Measurements from ENCODE around the gene BTBD3.

Gene BTBD3

DNA sequence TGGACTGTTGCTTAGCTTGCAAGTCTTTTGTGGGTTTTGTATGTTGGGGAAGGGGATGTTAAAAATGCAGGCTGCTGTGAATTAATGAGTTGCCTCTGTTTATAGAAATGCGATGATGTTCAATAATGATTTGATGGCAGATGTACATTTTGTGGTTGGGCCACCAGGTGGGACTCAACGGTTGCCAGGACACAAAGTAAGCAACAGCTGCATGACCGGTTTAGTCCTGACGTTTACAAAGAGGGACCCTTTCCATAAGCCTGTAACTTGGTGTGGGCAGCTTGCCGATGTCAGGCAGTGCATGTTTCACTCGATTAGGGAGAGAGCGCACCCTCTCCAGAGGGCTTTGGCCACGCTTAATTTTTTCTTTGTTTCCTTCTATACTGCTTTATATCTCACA is 1.3 kb downstream of the BTBD3 start:
- DNase-seq = no peak

DNA sequence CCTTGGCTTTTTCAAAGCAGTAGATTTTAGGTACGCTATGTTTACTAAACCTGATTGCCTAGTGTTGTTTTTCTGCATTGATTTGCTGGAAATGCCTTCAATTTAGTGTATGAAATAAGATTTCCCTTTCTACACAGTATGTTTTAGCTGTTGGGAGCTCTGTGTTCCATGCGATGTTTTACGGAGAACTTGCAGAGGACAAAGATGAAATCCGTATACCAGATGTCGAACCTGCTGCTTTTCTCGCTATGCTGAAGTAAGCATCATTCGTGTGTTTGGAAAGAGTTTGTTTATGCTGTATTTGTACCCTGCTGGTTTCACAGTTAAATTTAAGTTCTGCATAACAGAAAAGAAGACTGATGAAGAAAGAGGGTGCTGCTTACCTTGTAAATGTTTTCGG is 1.9 kb downstream of the BTBD3 start:
- DNase-seq = no peak

DNA sequence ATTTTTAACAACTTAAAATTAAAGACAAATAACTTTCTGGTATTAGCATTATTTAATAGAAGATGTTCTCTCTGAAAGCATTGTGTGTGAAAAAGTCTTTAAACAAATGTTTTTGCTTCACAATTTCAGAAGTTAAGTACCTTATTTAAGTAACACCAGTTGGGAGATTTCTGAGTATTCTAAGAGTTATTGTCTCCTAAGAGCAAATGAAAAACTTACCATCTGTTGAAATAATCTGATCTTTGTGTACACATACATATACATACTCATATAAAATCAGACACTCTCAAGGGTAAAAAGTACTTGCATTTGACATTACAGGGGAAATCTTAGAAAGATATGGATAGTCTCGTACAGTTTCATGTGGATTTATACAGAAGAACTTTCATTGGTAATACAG is 2.4 kb downstream of the BTBD3 start:
- no peak for DNase-seq

DNA sequence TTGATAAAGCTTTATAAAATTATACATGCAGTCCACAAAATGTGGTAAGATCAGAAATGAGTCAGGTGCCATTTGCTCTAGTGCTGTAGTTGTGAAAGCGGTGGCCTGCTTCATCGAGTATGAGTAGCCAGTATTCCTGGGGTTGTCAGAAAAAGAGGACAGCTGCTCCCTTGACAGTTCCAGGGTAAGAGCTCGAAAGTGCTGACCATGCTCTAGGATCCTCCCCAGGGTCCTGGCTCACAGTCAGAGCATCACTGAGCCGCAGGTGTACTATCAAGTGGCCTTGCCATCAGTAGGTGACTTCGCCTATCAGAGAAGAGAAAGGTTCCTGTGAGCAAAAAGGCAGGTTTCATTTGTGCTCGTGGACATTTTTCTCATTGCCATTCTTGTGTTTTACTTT is 3.6 kb downstream of the BTBD3 start:
- DNase-seq = no peak

DNA sequence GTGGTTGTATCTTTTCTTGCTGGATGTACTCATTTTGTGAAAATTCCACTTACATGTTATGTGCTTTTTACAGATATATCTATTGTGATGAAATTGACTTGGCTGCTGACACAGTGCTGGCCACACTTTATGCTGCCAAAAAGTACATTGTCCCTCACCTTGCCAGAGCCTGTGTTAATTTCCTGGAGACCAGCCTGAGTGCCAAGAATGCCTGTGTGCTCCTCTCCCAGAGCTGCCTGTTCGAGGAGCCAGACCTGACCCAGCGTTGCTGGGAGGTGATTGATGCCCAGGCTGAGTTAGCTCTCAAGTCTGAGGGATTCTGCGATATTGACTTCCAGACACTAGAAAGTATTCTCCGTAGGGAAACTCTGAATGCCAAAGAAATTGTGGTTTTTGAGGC is 4.9 kb downstream of the BTBD3 start:
- no peak for DNase-seq

DNA sequence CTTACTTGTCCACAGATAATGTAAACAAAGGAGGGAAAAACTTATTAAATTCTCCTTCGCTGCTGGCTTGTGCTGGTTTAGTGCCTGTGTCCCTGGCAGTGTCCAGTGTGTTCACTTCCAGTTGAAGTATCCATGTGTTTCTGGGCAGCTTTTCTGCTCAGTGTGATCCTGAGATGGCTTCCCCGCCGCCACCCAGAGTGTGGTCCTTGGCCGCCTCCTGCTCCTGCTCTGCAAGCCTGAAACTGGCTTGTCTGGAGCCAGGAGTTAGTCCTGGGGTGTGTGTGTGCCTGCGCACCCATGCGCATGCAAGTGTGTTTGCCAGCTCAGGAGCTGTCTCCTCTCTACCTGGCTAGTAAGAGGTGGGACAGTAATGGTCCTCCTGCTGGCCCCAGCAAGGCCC is 7.2 kb downstream of the BTBD3 start:
- DNase-seq = no peak

DNA sequence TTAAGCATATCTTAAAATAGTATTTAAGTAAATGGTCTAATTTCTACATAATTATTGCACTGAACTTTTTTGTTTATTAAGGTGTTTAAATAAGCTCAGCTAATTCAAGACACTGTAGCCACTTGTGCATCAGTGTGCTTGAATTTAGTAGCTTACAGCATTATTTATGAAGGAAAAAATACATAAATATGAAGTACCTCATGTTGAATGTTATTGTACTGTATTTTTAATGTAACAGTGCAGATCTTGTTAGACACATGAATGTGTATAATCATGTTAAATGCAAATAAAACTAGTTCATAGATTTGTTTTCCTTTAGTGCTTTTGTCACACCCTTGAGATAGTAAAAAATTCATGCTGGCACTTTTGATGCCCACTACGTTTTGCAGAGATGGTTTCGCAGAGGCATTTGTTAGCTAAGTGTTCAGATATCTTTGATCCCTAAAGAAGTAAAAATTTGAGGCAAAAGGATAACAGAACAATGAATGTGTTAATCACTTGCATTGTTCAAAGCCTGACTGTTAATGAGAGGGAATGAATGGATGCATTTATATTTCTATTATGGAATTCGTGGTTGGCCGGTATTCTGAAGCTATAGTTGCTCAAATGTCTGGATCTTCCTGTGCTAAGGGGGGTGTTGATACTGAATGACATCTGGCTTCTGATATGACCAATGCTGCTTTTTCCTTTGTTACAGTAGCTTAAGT is 8.8 kb downstream of the BTBD3 start:
- DNase-seq = no peak

DNA sequence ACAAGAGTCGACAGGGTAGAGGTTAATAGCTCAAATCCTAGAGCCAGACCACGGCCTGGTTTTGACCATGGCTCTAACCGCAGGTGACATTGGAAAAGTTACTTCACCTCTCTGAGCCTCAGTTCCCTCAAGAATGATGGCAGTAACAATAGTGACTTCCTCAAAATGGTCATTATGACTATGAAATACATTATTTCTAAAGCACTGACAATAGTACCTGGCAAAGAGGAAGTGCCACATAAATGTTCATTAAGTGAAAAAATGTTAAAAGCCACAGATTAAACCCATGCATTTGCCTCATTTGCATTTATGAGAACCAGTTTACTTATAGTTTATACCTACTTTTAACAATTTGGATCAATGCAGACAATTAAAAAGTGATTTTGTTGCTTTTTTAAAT is 12.3 kb downstream of the BTBD3 start:
- DNase-seq = no peak

DNA sequence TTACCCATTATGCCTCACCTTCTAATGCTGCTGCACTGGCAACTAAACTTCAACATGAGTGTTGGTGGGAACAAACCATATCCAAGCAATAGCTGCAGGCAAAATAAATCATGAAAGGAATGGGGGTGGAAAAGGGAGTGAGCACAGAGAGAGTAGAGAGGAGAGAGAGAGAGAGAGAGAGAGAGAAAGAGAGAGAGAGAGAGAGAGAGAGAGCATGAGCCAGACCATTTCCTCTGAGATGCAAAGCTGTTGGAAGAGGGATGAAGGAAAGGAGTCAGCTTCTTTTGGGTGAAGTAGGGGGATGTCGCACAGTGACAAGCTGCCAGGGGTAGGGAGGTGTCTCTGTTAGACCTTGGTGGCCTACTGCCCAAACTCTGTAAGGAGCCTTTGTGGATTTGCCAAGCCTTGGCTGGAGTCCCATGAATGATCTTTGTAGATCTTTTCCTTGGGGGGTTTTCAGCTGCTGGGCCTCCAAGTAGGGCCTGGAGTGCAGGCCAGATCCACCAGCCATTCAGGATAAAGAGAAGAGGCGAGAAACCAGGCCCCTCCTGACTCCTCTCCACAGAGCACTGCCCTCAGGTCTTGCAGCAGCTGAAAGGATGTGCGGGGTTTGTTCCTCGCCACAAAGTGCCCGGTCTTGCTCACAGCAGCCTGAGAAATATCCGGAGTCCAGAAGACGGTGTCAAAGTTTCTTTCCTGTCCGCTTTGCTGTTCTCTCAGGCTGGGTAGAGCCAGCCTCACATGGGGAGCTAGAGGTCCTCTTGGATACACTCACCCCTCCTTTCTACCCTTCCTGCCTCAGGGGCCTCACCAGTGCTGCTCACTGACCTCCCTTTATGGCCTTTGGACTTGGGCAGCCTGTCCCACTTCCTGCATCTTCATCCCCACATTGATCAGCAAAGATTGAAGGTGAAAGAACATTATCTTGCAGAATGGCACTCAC is 17.8 kb downstream of the BTBD3 start:
- no peak for DNase-seq

DNA sequence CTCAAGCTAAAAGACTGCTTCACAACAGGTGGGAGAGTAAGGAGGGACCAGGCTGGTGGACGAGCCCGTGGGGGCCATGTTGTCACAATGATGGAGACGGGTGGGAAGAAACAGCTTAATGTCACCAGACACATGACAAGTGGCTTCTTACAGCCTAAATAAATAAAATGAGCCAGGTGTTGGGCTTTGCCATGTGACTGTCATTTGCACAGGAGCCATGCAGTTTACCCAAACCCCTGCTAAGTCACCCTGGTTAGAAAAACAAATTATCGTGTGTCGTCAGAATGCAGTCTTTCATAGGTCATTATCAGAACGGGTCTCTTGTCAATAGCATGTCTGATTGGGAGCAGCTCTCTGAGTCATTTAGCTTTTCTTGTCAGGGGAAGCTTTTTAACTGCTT is 18.5 kb downstream of the BTBD3 start:
- no peak for DNase-seq

DNA sequence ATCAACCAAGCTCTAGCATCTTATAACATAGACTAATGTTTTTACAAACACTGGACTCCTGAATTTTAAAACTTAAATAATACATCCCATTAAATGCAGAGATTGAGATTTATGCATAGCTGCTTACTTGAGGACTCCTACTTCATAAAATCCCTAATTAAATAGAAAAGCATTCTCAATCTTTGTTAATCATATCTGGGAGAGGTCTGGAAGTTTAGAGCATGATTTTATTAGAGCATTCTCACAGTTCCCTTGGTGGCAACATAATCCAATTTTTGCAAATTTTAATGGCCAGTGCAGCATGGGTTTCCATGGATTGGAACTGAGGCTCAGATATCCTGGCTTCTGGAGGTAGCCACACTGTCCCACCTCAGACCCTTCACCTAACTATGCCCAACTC is 19.5 kb downstream of the BTBD3 start:
- DNase-seq = no peak

DNA sequence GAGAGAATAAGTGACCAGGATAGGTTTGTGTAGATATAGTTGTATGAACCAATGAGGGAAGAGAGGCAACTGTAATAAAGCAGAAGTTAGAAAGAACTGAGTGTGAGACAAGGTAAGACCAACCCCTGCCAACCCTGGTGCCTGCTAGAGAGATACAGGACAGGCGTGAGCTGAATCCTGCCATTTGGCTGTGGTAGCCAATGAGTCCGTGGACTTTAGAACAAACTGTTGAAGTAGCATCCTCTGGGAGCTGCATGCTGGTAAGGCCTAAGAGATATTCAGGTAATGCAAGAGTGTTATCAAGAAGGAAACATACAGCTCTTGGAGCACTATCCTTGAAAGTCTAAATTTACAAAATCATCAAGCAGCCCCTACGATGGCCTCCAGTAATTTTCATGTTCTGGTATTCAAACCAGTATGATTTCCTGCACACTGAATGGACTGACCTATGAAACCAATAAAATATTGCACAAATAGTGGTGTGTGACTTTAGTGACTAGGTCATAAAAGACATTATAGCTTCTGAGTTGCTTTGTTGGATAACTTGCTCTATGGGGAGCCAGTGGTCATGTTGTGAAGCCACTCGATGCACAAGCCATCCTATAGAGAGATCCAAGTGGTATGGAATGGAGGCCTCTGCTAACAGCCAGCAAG is 24.0 kb downstream of the BTBD3 start:
- no peak for DNase-seq

DNA sequence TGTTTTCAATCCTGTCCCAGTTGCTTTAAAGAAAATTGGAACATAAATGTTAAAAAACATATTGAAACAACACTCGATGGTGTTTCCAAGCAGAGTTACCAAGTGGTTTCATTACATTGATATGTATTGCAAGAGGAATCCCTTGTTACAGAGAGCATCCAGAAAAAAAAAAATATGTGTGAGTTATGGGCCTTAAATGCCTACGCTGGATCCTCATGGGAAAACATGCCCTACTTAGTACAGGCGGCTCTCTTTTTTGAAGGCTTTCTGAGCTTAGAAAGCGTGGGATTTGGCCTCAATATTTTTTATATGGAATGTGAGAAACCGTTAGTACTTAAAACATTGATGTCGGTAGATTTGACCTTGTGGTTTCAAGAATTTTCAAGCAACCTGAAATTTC is 26.1 kb downstream of the BTBD3 start:
- DNase-seq = no peak

DNA sequence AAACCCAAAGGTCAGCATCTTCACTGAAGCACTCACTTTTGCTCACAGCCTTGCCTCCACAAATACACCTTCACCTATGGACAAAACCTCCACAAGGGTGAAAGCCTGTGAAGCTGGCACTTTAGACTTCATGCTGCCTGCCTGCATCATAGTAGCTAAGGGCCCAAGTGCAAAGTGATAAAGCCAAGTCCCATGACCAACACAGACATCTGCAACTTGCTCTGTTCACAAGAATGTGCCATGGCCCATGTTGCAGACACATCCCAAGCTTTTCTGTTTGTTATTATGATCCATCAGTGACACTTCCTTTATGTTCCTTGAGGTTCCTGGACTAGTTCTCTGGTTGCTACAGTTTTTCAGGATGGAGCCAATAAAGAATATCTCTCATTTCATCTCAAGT is 31.1 kb downstream of the BTBD3 start:
- DNase-seq = no peak

DNA sequence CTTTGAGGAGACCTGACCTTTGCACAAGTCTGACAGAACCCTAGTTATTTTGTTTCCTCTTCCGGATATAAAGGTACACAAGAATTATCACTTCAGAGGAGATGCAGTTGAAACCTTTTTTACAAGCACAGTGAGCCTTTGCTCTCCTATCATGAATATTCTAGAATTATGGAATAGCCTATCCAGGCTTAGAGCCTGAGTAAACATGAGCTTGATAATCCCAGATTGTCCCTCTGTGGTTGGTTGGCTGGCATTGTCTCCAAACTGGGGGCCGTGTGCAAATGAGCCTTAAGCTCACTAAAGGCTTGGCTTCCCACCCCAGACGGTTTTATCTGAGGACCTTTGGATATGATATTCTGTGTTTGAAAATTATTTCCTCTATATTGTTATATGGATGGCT is 32.0 kb downstream of the BTBD3 start:
- DNase-seq = no peak

DNA sequence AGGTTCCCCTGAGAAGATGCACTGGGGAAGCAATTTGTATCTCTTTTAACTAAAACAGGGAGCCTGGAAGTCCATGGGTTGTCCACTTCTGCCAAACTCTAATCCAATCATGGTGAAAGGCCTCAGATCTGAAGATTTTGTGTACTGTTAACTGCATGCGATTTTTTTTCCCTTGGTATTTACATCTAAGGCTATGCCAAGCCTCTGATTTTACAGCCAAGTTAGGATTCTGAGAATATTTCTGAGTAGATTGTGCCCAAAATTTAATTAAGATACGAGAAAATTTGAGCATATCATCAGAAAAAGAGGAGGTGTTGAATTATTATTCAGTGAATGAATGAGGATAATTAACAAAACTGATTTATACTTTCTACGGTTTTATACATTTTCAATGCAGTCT is 34.0 kb downstream of the BTBD3 start:
- no peak for DNase-seq

DNA sequence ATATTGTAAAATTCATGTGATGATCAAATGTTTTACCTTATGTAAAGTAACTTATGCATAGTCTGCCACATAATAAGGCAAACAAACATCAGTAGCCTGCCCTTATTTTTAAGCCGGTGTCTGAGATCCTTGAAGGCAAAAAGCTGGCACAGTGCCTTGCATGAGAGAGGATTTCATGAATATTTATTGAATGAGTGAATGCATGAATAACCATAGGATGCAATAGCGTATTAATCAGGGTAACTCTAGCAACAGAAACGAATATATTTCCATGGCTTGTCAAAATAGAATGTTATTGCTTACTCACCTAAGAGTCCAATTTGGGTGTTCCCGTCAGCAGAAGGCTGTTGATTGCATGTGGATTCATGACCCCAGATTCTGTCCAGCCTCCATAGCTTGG is 34.9 kb downstream of the BTBD3 start:
- DNase-seq = no peak

DNA sequence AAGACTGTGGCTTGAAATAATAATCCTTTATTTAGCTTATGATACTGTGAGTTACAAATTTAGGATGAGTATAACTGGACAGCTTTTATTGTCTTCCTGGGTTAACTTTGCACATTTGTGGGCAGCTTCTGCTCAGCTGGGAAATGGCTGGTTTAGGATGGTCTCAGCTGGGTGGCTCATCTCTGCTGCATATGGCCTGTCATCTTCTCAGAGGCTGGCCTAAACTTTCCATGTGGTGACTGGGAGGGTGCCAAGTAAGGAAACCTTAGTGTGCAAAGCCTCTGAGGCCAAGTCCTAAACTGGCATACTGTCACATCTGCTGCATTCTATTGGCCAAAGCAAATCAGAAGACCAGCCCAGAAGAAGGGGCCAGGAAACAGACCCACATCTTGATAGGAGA is 40.2 kb downstream of the BTBD3 start:
- DNase-seq = no peak

DNA sequence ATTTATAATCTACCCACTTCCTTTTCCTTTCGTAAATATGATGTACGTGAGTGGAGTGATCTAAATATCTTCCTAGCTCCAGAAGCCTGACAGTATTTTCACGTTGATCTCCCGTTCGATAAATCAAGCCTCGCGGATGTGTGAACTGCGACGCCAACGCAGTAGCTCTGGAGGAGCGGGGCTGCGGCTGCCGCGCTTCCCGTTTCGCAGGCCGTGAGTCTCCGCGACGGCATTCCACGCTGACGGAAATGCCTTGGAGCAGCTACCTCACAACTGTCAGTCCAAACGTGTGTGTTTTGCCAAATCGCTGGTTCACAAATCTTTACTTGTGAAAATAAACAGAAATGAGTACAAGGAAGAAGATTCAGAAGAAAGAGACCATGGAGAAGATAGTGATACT is 41.2 kb downstream of the BTBD3 start:
- DNase-seq = no peak

DNA sequence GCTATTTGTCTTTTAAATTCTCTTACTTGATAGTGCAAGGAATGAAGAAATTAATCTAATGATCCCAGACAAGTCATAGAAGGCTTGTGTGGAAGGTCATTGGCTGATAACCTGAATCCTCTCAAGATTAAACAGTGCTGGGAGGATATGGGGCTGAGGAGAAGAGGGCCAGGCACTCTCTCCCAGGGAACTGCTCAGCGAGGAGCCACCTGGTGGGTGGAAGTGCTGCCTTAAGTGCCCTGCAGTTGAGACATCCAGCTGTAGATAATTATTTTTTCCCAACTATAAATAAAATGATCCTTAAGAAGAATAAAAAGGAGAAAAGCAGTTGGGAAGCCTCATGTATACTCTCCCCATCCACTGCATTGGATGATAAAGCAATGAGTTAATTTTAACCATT is 47.9 kb downstream of the BTBD3 start:
- no peak for DNase-seq

DNA sequence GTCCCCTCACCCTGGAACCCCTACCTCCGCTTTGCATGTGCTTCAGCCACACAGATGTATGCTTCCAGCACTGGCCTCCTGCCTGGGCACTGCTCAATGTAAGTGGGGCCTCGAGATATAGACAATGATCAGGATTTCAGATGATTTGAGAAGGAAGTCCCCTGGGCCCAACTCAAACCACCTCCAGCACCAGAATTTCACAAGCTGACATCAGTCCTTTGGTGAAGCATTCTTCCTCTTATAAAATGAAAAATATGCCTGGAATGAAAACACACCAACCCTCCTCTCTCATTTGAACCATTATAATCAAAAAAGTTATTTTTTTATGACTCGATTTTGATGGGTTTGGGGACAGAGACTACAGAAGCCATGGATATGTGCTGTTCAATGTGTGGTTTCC is 48.5 kb downstream of the BTBD3 start:
- no peak for DNase-seq

DNA sequence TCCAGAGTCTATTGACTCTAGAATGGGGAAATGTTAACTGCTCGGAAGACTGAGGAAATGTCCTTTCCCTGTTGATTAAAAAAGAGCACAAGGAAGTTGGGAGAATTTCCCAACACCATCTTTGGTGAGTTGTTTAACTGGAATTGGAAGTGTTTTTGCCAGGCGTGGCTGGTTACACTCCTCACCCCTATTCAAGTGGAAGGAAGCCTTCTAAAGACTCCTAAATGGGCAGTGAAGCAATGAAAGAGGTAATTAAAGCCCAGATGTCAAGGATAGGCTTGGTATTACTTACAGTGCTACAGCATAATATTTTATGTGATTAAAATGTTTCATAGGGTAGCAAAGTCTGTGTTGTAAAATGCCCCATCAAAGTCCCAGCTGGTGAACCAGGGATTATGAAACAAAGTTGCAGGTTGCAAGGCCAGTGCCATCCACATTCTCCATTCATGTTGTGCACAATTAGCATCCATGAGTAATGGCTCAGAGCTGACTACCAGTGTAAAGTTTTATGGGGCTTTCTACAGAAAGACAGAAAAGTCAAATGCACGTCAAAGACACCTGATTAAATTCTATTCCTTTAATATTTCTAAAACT is 52.6 kb downstream of the BTBD3 start:
- no peak for DNase-seq

DNA sequence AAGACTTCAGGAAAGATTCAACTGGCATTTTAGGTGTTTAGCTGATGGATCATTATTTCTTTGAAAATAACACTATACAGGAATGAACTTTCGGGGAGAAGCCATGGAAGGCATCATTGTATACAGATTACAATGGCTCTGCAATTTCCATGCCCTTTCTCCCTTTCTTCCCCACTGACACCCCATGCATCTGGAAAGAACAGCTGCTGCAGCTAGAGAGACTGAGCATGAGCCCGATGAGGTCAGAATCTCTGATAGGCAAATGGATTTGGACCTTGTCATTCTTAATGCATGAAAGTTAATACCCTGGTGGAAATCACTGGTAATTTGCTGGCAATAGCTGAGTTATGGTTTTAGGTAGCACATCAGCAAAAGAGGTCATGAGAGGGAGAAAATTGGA is 54.8 kb downstream of the BTBD3 start:
- DNase-seq = no peak

Data from CD4-positive, alpha-beta T cell treated with Interleukin-4 for 4 hours (primary cell).